ENCODE results near the gene VPS26A. TPM values are rescaled to one million over a fixed set of nuclear protein-coding genes. Genes with fewer than 3 reads are reported as not detected.

VPS26A gene
- total RNA-seq, 1 experiment from 2014 or later: 80.1 TPM

- H3K27ac ChIP-seq (ENCODE audit: low read depth, low read length, poor library complexity, severe bottlenecking): peak overlapping the region; percentile 88
- no peak for DNase-seq (ENCODE audit: low spot score)
- H3K27me3 ChIP-seq (replicated peaks; ENCODE audit: insufficient read depth, low read depth, low read length, poor library complexity): no peaks in the 10 kb centered on the region
- no peaks in the 10 kb centered on the region for H3K36me3 ChIP-seq (ENCODE audit: insufficient read depth, low read length, poor library complexity, severe bottlenecking)
- ChIA-PET CTCF (no interaction called here), POLR2A (ENCODE audit: low non-redundant PET) (no interaction called here)
- TF ChIP-seq EZH2 (IDR thresholded peaks at IDR 0.05; ENCODE audit: borderline replicate concordance, low read depth, low read length, poor library complexity, severe bottlenecking): no peak
- no peak for TF ChIP-seq CTCF (conservative IDR thresholded peaks at IDR 0.05; ENCODE audit: low read depth, low read length)
- BruUV-seq (replicated peaks): no TSS peak
- peaks cover 34% of the 10 kb centered on the region for H3K4me1 ChIP-seq (ENCODE audit: insufficient read depth, low read length, poor library complexity, severe bottlenecking)
- intact Hi-C loops (cut with micrococcal nuclease; ENCODE audit: unreplicated experiment): no loop called here
- no peaks in the 10 kb centered on the region for H3K9me3 ChIP-seq (ENCODE audit: low read depth, low read length, poor library complexity, severe bottlenecking)
- H3K4me3 ChIP-seq (ENCODE audit: low read depth, low read length, poor library complexity, severe bottlenecking): no peak overlapping the region
Measured at GRCh38 chr10:69218831-69219230, 94.9 kb downstream of the VPS26A start.

- DNase-seq (ENCODE audit: low spot score): no peak
- peaks cover 33% of the 10 kb centered on the region for H3K4me1 ChIP-seq (ENCODE audit: insufficient read depth, low read length, poor library complexity, severe bottlenecking)
- no peaks in the 10 kb centered on the region for H3K27me3 ChIP-seq (replicated peaks; ENCODE audit: insufficient read depth, low read depth, low read length, poor library complexity)
- no peaks in the 10 kb centered on the region for H3K9me3 ChIP-seq (ENCODE audit: low read depth, low read length, poor library complexity, severe bottlenecking)
- intact Hi-C loops (cut with micrococcal nuclease; ENCODE audit: unreplicated experiment): no loop called here
- no peaks in the 10 kb centered on the region for H3K36me3 ChIP-seq (ENCODE audit: insufficient read depth, low read length, poor library complexity, severe bottlenecking)
- no peak for TF ChIP-seq CTCF (conservative IDR thresholded peaks at IDR 0.05; ENCODE audit: low read depth, low read length)
- TF ChIP-seq EZH2 (IDR thresholded peaks at IDR 0.05; ENCODE audit: borderline replicate concordance, low read depth, low read length, poor library complexity, severe bottlenecking): no peak
- no TSS peak for BruUV-seq (replicated peaks)
- H3K27ac ChIP-seq (ENCODE audit: low read depth, low read length, poor library complexity, severe bottlenecking): no peak within 1 kb of the TSS
- H3K4me3 ChIP-seq (ENCODE audit: low read depth, low read length, poor library complexity, severe bottlenecking): no peak within 1 kb of the TSS
- POLR2A ChIA-PET (ENCODE audit: low non-redundant PET): no interaction called here
- CTCF ChIA-PET: no interaction called here
Measured at GRCh38 chr10:69220041-69220451, 96.1 kb downstream of the VPS26A start, which contains the start of gene HKDC1. Gene HKDC1 (plus strand): TSS chr10:69220332. CDS start chr10:69220436, 104 bp downstream.

- peaks cover 36% of the 10 kb centered on the region for H3K4me1 ChIP-seq (ENCODE audit: insufficient read depth, low read length, poor library complexity, severe bottlenecking)
- no peak overlapping the region for H3K27ac ChIP-seq (ENCODE audit: low read depth, low read length, poor library complexity, severe bottlenecking)
- H3K36me3 ChIP-seq (ENCODE audit: insufficient read depth, low read length, poor library complexity, severe bottlenecking): no peaks in the 10 kb centered on the region
- intact Hi-C loops (cut with micrococcal nuclease; ENCODE audit: unreplicated experiment): no loop called here
- BruUV-seq (replicated peaks): no TSS peak
- POLR2A ChIA-PET (ENCODE audit: low non-redundant PET): no interaction called here
- DNase-seq (ENCODE audit: low spot score): no peak
- no peak overlapping the region for H3K4me3 ChIP-seq (ENCODE audit: low read depth, low read length, poor library complexity, severe bottlenecking)
- no peaks in the 10 kb centered on the region for H3K9me3 ChIP-seq (ENCODE audit: low read depth, low read length, poor library complexity, severe bottlenecking)
- CTCF ChIA-PET: no interaction called here
- TF ChIP-seq EZH2 (IDR thresholded peaks at IDR 0.05; ENCODE audit: borderline replicate concordance, low read depth, low read length, poor library complexity, severe bottlenecking) (no peak), CTCF (conservative IDR thresholded peaks at IDR 0.05; ENCODE audit: low read depth, low read length) (no peak)
- H3K27me3 ChIP-seq (replicated peaks; ENCODE audit: insufficient read depth, low read depth, low read length, poor library complexity): no peaks in the 10 kb centered on the region
Measured at GRCh38 chr10:69220507-69220906, 96.5 kb downstream of the VPS26A start.

Other genes starting within 250 kb of the VPS26A start
- gene DDX50, start 222.9 kb upstream of the VPS26A start, total RNA-seq (2021): 46.1 and 50.1 TPM in 2 replicates
- 154 and 188 TPM in 2 replicates for gene DDX21, start 168.0 kb upstream of the VPS26A start, total RNA-seq (2021)
- gene KIFBP, start 135.4 kb upstream of the VPS26A start, total RNA-seq (2021): 40.5 and 42.8 TPM in 2 replicates
- gene SRGN, start 36.1 kb upstream of the VPS26A start, total RNA-seq (2021): 0.32 TPM in 1 of 2 replicates, not detected in the other
- 54.3 and 55.3 TPM in 2 replicates for gene SUPV3L1, start 56.1 kb downstream of the VPS26A start, total RNA-seq (2021)
- 0.52 and 0.79 TPM in 2 replicates for gene HKDC1, start 96.2 kb downstream of the VPS26A start, total RNA-seq (2021)
- gene HK1, start 154.3 kb downstream of the VPS26A start, total RNA-seq (2021): 106 and 107 TPM in 2 replicates